ENCODE measurements around the gene KRTAP5-11.
"Not testable (repeated sequence)": the region's sequence is repeated elsewhere in the genome, so short reads cannot be mapped to it uniquely, and the experiment has no call there.

GRCh38 chr11:71589546-71589920, 6.9 kb upstream of the KRTAP5-11 start:
- TF ChIP-seq POLR2A (IDR thresholded peaks at IDR 0.05; ENCODE audit: low read length); ELK1 (IDR thresholded peaks at IDR 0.05; ENCODE audit: low read depth, low read length); REST (IDR thresholded peaks at IDR 0.05); ZFP36 (IDR thresholded peaks at IDR 0.05; ENCODE audit: borderline replicate concordance, partially characterized antibody); CEBPB (IDR thresholded peaks at IDR 0.05); CTCF (IDR thresholded peaks at IDR 0.05); PBX3 (IDR thresholded peaks at IDR 0.05): not testable (repeated sequence)

All from A549 (cell line).